HepG2 (cell line): ENCODE results near the gene MTHFD1. TPM values are rescaled to one million over a fixed set of nuclear protein-coding genes. Genes with fewer than 3 reads are reported as not detected.

Experiments used
- ATAC-seq: fragments of 200-7000 bp; cut with Tn5 transposase; 3 replicates; pipeline ENCODE4 v1.9.1; 2020; ENCODE audit warnings: mild to moderate bottlenecking, moderate library complexity
- BruUV-seq: library from RNA; stranded (reverse); fragments of 400-500 nt; replicated peaks from 2 replicates; lab custom pipeline; 2021; lab: Mats Ljungman, UMichigan
- CTCF ChIA-PET: fragments of 300-600 bp; formaldehyde crosslinking; extraction: SDS; loops from one replicate; lab custom pipeline; 2021; ENCODE audit warnings: low total read pairs, inconsistent platforms, low intra/inter-chr PET ratio; lab: Yijun Ruan, JAX
- POLR2A ChIA-PET: fragments of 350-600 bp; sonication (Branson Sonifier 250); formaldehyde crosslinking; loops from one replicate; lab custom pipeline; 2020; ENCODE audit warnings: antibody characterized with exemption, inconsistent platforms; lab: Yijun Ruan, JAX
- DNase-seq: peaks from one replicate; pipeline ENCODE4 v3.0.0-alpha.2; 2015; ENCODE audit warnings: low spot score
- FAIRE-seq: peaks from 3 replicates; lab custom pipeline; 2011; peaks lifted over from hg19 to GRCh38; lab: Jason Lieb, UNC
- H2AFZ ChIP-seq: one replicate; pipeline ENCODE4 v1.6.1; 2011; ENCODE audit warnings: low read length, inconsistent platforms
- H3K27ac ChIP-seq: fragments of 300-600 bp; 3 replicates; pipeline ENCODE4 v1.8.0; 2011; ENCODE audit warnings: mixed run types, mild to moderate bottlenecking, mixed read lengths, low read length, inconsistent platforms; ENCODE audit not compliant: insufficient read depth; ENCODE audit errors: extremely low read length
- H3K27me3 ChIP-seq, 2 experiments: fragments of 200-600 bp in 1 of 2; 2 replicates in 1 of 2; 3 replicates in 1 of 2; pipeline versions ENCODE4 v1.6.0 to v1.8.0; 2011; ENCODE audit warnings: low read length in 2 of 2, mild to moderate bottlenecking in 2 of 2, moderate library complexity in 2 of 2, inconsistent platforms in 1 of 2; ENCODE audit not compliant: insufficient read depth in 2 of 2, control insufficient read depth in 1 of 2
- H3K36me3 ChIP-seq, 2 experiments: fragments of 200-600 bp in 1 of 2; replicated peaks in 1 of 2; 2 replicates in 1 of 2; 3 replicates in 1 of 2; pipeline versions ENCODE4 v1.5.1 to v1.8.0; 2011; ENCODE audit warnings: low read length in 2 of 2, inconsistent platforms in 1 of 2; ENCODE audit not compliant: insufficient read depth in 2 of 2, control insufficient read depth in 1 of 2
- H3K4me1 ChIP-seq: 2 replicates; pipeline ENCODE4 v1.5.1; 2012; ENCODE audit warnings: low read length, inconsistent platforms; ENCODE audit not compliant: insufficient read depth
- H3K4me2 ChIP-seq: 2 replicates; pipeline ENCODE4 v1.6.0; 2011; ENCODE audit warnings: low read depth, low read length, inconsistent platforms
- H3K4me3 ChIP-seq, 3 experiments: fragments of 200-600 bp in 1 of 3; sonication (generic), shearing (Covaris generic) in 1 of 3; replicated peaks in 1 of 3; 2 replicates each; pipeline ENCODE4 v1.5.1; 2011 to 2016; ENCODE audit warnings: low read length in 3 of 3, inconsistent platforms in 2 of 3, low read depth in 2 of 3, mild to moderate bottlenecking in 2 of 3, control low read depth in 1 of 3, mixed read lengths in 1 of 3; ENCODE audit not compliant: insufficient read depth in 1 of 3
- H3K79me2 ChIP-seq: one replicate; pipeline ENCODE4 v1.6.1; 2011; ENCODE audit warnings: low read length, inconsistent platforms; ENCODE audit not compliant: insufficient read depth
- H3K9ac ChIP-seq: 2 replicates; pipeline ENCODE4 v1.6.0; 2011; ENCODE audit warnings: mild to moderate bottlenecking, low read depth, low read length, inconsistent platforms; ENCODE audit not compliant: insufficient read depth
- H3K9me3 ChIP-seq: 2 replicates; pipeline ENCODE4 v1.5.1; 2012; ENCODE audit warnings: mild to moderate bottlenecking, low read length
- H4K20me1 ChIP-seq: 2 replicates; pipeline ENCODE4 v1.6.0; 2011; ENCODE audit warnings: inconsistent platforms, mild to moderate bottlenecking, low read length, moderate library complexity; ENCODE audit not compliant: insufficient read depth
- HOXD1 ChIP-seq: sonication (generic); formaldehyde crosslinking; IDR thresholded peaks from 2 replicates; pipeline ENCODE4 v1.5.0; 2020; ENCODE audit warnings: missing genetic modification reagents
- NFIB ChIP-seq: sonication (generic); formaldehyde crosslinking; IDR thresholded peaks from 2 replicates; pipeline ENCODE4 v1.9.0; 2021; ENCODE audit warnings: missing genetic modification reagents, mild to moderate bottlenecking, borderline replicate concordance
- PHB2 ChIP-seq: fragments of 450-650 bp; IDR thresholded peaks from 2 replicates; pipeline ENCODE4 v1.6.1; 2018; ENCODE audit not compliant: partially characterized antibody
- TMF1 ChIP-seq: sonication (generic); formaldehyde crosslinking; IDR thresholded peaks from 2 replicates; pipeline ENCODE4 v1.8.1; 2022; ENCODE audit warnings: low read depth, missing genetic modification reagents
- TOPORS ChIP-seq: sonication (generic); formaldehyde crosslinking; IDR thresholded peaks from 2 replicates; pipeline ENCODE4 v1.8.0; 2023; ENCODE audit warnings: mild to moderate bottlenecking, missing genetic modification reagents
- ZNF446 ChIP-seq: sonication (generic); formaldehyde crosslinking; IDR thresholded peaks from 2 replicates; pipeline ENCODE4 v1.5.0; 2020; ENCODE audit warnings: mild to moderate bottlenecking, missing genetic modification reagents
- ZNF720 ChIP-seq: sonication (generic); formaldehyde crosslinking; IDR thresholded peaks from 2 replicates; pipeline ENCODE4 v1.4.0; 2020; ENCODE audit warnings: missing genetic modification reagents
- ZNF768 ChIP-seq: sonication (generic); formaldehyde crosslinking; IDR thresholded peaks from 2 replicates; pipeline ENCODE4 v1.4.0; 2020; ENCODE audit warnings: missing genetic modification reagents
- ZNF883 ChIP-seq: sonication (generic); formaldehyde crosslinking; IDR thresholded peaks from 2 replicates; pipeline ENCODE4 v1.5.1; 2020; ENCODE audit warnings: mild to moderate bottlenecking, missing genetic modification reagents; ENCODE audit errors: not compliant biosample characterization
- ZSCAN31 ChIP-seq: sonication (generic); formaldehyde crosslinking; IDR thresholded peaks from 2 replicates; pipeline ENCODE4 v1.5.0; 2020; ENCODE audit warnings: low read depth, mild to moderate bottlenecking, missing genetic modification reagents
- WGBS: methylation state at CpG from one replicate; pipeline ENCODE4 v1.1.6; 2017; ENCODE audit warnings: low lambda C conversion rate; 5-methylcytosine and 5-hydroxymethylcytosine counted together
- in situ Hi-C: cut with HindIII; loops from 2 replicates; pipeline ENCODE4 v1.10.0; 2017; ENCODE audit warnings: low pct_unique_long_range_greater_than_20kb; ENCODE audit not compliant: extremely low pct_ligation_motif_present
- intact Hi-C: fragments of 100-400 bp; cut with micrococcal nuclease; formaldehyde crosslinking; loops from one replicate; pipeline ENCODE4 v1.10.0; 2022; ENCODE audit not compliant: unreplicated experiment
- polyA plus RNA-seq, 8 experiments: library from polyadenylated mRNA; depleted of rRNA in 3 of 8; stranded (reverse) in 7 of 8; unstranded in 1 of 8; fragments of >200 nt; fragmentation: Illumina TruSeq in 4 of 8; extraction: Trizol in 4 of 8; gene quantifications; 2 replicates each; pipeline versions ENCODE4 v1.2.1 to v1.2.3, GENCODE V29; 2011 to 2016; ENCODE audit warnings: low read depth in 4 of 8, missing spikeins in 1 of 8, mixed read lengths in 1 of 8; ENCODE audit not compliant: insufficient read depth in 1 of 8
- total RNA-seq, 5 experiments: library from RNA; depleted of rRNA; stranded (reverse); fragments of >200 nt; fragmentation: Illumina TruSeq; extraction: Trizol; gene quantifications; 2 replicates each; pipeline ENCODE4 v1.2.3, GENCODE V29; 2016; ENCODE audit warnings: low read depth in 1 of 5
- TF ChIP-seq, protein P1 (sequence below): sonication (generic); formaldehyde crosslinking; conservative IDR thresholded peaks from 2 replicates; pipeline ENCODE4 v1.8.0; 2022; ENCODE audit warnings: missing genetic modification reagents
- TF ChIP-seq, protein P2 (sequence below): sonication (generic); formaldehyde crosslinking; IDR thresholded peaks from 2 replicates; pipeline ENCODE4 v1.4.0; 2020; ENCODE audit warnings: missing genetic modification reagents
- TF ChIP-seq, protein P3 (sequence below): sonication (generic); formaldehyde crosslinking; IDR thresholded peaks from 2 replicates; pipeline ENCODE4; 2020; ENCODE audit warnings: missing genetic modification reagents, mild to moderate bottlenecking, borderline replicate concordance

Gene MTHFD1
- total and polyA plus RNA-seq, 2 of the 13 experiments (the other 11 are each of a cell fraction or from before 2014, with no cell fraction given) = 31.0 to 106 TPM

DNA sequence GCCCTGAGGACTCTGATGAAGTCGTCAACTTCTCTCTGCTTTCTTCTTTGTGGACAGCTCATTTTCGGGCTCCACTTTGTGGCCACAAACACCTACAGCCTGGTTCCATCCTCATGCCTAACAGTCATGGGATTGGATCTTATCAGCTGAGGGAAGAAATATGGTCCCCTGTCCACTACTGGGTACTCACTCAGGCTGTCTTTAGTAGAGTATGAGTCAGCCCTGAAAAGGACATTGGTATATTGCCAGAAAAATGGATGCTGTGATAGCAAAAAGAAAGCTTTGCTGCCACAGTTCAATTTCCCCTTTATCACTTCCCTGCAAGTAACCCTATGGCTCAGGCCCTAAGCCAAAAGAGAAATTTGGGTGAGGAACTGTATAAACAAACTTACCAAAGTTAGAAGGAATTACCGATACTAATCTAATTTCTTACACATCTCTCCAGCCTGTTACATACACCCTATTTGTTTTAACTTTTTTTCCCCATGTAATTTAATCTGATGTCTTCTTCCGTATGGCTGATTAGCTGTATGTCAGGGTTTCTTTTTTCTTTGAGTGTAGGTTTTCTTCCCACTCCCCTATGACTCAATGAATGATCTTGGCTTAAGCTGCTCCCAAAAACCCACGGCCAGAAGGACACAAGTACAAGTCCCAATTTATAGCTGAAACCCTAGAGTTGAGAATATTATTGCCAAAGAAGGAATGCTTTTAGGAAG lies 29.1 kb downstream of the MTHFD1 start (continued):
- TF ChIP-seq, protein P1, sequence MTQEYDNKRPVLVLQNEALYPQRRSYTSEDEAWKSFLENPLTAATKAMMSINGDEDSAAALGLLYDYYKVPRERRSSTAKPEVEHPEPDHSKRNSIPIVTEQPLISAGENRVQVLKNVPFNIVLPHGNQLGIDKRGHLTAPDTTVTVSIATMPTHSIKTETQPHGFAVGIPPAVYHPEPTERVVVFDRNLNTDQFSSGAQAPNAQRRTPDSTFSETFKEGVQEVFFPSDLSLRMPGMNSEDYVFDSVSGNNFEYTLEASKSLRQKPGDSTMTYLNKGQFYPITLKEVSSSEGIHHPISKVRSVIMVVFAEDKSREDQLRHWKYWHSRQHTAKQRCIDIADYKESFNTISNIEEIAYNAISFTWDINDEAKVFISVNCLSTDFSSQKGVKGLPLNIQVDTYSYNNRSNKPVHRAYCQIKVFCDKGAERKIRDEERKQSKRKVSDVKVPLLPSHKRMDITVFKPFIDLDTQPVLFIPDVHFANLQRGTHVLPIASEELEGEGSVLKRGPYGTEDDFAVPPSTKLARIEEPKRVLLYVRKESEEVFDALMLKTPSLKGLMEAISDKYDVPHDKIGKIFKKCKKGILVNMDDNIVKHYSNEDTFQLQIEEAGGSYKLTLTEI = no peak
- TF ChIP-seq PHB2 (no peak), HOXD1 (CRISPR knock-in tag) (no peak), TOPORS (CRISPR knock-in tag) (no peak)

DNA sequence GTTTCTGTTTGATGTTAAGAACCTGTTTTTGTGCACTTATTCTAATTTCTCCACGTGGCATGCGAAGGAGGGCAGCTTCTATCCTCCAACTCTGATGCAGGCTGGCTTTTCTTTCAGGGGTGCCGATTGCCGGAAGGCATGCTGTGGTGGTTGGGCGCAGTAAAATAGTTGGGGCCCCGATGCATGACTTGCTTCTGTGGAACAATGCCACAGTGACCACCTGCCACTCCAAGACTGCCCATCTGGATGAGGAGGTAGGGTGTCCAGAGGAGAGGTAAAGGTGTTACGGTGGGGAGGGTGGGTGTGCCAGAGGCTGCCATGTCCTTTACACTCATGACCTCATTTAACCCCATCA lies 29.6 kb downstream of the MTHFD1 start:
- H3K4me2 ChIP-seq = no peak overlapping the region
- DNase-seq (no peak), ATAC-seq (no peak), FAIRE-seq (no peak)
- no peaks in the 10 kb centered on the region for H3K27me3 ChIP-seq
- H3K4me1 ChIP-seq = no peaks in the 10 kb centered on the region
- no peaks in the 10 kb centered on the region for H4K20me1 ChIP-seq
- TSS peak; percentile 16 for BruUV-seq
- H2AFZ ChIP-seq = no peak overlapping the region
- CTCF ChIA-PET = no interaction called here
- H3K79me2 ChIP-seq = no peaks in the 10 kb centered on the region
- intact Hi-C loops = no loop called here
- no peak overlapping the region for H3K9ac ChIP-seq
- no peak overlapping the region for H3K27ac ChIP-seq
- in situ Hi-C loops = no loop called here
- H3K9me3 ChIP-seq = no peaks in the 10 kb centered on the region
- H3K4me3 ChIP-seq = no peak overlapping the region
- POLR2A ChIA-PET = no interaction called here
- peaks cover 20 to 75% of the 10 kb centered on the region in 2 experiments for H3K36me3 ChIP-seq
- WGBS = 100% methylated on average over 6 of the region's 7 CpGs
- TF ChIP-seq TMF1 (CRISPR knock-in tag) (no peak), ZNF446 (no peak), ZNF720 (no peak), ZNF768 (CRISPR knock-in tag) (no peak), ZSCAN31 (CRISPR knock-in tag) (no peak), ZNF883 (CRISPR knock-in tag) (no peak), NFIB (CRISPR knock-in tag) (no peak)
- TF ChIP-seq, protein P2, sequence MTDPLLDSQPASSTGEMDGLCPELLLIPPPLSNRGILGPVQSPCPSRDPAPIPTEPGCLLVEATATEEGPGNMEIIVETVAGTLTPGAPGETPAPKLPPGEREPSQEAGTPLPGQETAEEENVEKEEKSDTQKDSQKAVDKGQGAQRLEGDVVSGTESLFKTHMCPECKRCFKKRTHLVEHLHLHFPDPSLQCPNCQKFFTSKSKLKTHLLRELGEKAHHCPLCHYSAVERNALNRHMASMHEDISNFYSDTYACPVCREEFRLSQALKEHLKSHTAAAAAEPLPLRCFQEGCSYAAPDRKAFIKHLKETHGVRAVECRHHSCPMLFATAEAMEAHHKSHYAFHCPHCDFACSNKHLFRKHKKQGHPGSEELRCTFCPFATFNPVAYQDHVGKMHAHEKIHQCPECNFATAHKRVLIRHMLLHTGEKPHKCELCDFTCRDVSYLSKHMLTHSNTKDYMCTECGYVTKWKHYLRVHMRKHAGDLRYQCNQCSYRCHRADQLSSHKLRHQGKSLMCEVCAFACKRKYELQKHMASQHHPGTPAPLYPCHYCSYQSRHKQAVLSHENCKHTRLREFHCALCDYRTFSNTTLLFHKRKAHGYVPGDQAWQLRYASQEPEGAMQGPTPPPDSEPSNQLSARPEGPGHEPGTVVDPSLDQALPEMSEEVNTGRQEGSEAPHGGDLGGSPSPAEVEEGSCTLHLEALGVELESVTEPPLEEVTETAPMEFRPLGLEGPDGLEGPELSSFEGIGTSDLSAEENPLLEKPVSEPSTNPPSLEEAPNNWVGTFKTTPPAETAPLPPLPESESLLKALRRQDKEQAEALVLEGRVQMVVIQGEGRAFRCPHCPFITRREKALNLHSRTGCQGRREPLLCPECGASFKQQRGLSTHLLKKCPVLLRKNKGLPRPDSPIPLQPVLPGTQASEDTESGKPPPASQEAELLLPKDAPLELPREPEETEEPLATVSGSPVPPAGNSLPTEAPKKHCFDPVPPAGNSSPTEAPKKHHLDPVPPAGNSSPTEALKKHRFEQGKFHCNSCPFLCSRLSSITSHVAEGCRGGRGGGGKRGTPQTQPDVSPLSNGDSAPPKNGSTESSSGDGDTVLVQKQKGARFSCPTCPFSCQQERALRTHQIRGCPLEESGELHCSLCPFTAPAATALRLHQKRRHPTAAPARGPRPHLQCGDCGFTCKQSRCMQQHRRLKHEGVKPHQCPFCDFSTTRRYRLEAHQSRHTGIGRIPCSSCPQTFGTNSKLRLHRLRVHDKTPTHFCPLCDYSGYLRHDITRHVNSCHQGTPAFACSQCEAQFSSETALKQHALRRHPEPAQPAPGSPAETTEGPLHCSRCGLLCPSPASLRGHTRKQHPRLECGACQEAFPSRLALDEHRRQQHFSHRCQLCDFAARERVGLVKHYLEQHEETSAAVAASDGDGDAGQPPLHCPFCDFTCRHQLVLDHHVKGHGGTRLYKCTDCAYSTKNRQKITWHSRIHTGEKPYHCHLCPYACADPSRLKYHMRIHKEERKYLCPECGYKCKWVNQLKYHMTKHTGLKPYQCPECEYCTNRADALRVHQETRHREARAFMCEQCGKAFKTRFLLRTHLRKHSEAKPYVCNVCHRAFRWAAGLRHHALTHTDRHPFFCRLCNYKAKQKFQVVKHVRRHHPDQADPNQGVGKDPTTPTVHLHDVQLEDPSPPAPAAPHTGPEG (CRISPR knock-in tag) = no peak
- TF ChIP-seq, protein P3, sequence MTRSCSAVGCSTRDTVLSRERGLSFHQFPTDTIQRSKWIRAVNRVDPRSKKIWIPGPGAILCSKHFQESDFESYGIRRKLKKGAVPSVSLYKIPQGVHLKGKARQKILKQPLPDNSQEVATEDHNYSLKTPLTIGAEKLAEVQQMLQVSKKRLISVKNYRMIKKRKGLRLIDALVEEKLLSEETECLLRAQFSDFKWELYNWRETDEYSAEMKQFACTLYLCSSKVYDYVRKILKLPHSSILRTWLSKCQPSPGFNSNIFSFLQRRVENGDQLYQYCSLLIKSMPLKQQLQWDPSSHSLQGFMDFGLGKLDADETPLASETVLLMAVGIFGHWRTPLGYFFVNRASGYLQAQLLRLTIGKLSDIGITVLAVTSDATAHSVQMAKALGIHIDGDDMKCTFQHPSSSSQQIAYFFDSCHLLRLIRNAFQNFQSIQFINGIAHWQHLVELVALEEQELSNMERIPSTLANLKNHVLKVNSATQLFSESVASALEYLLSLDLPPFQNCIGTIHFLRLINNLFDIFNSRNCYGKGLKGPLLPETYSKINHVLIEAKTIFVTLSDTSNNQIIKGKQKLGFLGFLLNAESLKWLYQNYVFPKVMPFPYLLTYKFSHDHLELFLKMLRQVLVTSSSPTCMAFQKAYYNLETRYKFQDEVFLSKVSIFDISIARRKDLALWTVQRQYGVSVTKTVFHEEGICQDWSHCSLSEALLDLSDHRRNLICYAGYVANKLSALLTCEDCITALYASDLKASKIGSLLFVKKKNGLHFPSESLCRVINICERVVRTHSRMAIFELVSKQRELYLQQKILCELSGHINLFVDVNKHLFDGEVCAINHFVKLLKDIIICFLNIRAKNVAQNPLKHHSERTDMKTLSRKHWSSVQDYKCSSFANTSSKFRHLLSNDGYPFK (CRISPR knock-in tag) = no peak
